Measurements from ENCODE around the gene RAB3B.

RAB3B gene

DNA sequence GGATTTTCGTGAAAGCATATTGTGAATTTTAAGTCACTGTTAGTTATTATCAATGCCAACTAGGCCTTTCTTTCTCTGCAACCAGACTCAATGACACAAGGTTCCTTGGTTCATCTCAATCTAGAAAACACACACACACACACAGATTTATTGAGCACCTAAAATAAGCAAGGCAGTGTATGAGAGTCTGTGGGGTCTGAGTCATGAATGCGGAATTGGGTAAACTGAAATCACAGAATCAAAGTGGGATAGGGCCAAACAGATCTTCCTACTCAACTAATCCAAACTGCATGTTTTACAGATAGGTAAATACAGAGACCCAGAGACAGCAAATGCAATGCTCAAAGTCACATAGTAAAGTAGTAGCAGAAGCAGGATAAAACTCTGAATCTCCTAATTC lies 63.5 kb downstream of the RAB3B start:
- no peak overlapping the region for H3K9ac ChIP-seq (ENCODE audit: insufficient read length)
- TF ChIP-seq POLR2AphosphoS5 (IDR thresholded peaks at IDR 0.05; ENCODE audit: borderline replicate concordance, low read depth, low read length) (no peak), EZH2 (IDR thresholded peaks at IDR 0.05) (no peak), FOXP2 (optimal IDR thresholded peaks at IDR 0.05; ENCODE audit: control extremely low read depth, extremely low read length, insufficient read depth) (no peak)
- no peak overlapping the region for H3K27ac ChIP-seq
- no peak overlapping the region for H3K4me3 ChIP-seq
- H3K9me3 ChIP-seq (ENCODE audit: low read depth, low read length), result no peaks in the 10 kb centered on the region
- no peaks in the 10 kb centered on the region for H3K36me3 ChIP-seq (ENCODE audit: insufficient read depth, low read length)
- DNase-seq (ENCODE audit: low read depth, low spot score), result no peak

DNA sequence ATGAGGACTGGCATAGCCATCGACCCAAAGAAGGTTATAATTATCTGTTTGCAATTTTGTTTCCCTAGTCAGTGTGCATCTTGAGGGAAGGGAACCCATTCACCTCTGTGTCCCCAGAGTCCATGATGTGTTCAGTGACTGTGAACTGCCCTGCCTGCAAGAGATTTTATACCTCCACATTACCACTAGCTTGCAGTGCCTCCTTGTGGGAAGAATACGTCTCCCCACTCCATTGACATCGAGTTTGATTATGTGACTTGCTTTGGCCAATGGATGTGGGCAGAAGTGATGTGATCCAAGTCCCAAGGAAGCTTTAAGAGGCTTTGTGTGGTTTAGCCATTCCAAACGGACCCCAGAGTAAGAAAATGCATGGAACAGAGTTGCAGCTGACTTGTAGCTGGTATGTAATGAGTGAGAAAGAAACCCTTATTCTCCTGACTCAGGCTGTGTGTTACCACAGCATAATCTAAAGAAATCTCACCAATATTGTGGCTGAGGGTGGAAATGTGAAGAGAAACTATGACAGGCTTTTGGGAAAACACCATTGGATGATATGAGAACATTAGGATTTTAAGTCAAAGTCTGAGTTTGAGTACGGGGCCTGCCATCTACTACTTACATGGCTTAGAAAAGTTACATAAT lies 64.2 kb downstream of the RAB3B start:
- no peak for DNase-seq (ENCODE audit: low read depth, low spot score)
- H3K4me3 ChIP-seq, result no peak overlapping the region
- TF ChIP-seq POLR2AphosphoS5 (IDR thresholded peaks at IDR 0.05; ENCODE audit: borderline replicate concordance, low read depth, low read length) (no peak), FOXP2 (optimal IDR thresholded peaks at IDR 0.05; ENCODE audit: control extremely low read depth, extremely low read length, insufficient read depth) (no peak), EZH2 (IDR thresholded peaks at IDR 0.05) (no peak)
- no peak overlapping the region for H3K9ac ChIP-seq (ENCODE audit: insufficient read length)
- no peaks in the 10 kb centered on the region for H3K9me3 ChIP-seq (ENCODE audit: low read depth, low read length)
- no peak overlapping the region for H3K27ac ChIP-seq
- H3K36me3 ChIP-seq (ENCODE audit: insufficient read depth, low read length), result no peaks in the 10 kb centered on the region

DNA sequence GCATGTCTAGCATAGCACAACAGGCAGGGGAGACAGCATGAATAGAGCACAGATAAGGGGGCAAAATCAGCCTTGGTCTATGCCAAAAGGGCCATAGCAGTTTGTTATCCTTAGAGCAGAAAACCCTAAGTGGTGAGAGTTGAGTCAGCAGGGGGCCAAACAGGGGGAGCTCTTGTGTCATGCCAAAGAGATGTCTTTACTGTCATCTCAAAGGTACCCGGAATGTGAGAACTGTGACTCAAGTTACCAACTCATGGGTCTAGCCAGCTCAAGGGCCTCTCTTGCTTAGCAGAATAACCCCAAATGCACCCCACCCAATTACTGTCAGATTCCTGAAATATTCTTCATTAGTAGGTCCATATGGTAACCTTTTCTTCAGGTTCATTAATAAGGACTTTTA lies 66.0 kb downstream of the RAB3B start:
- Histone ChIP-seq H3K9ac (ENCODE audit: insufficient read length) (no peak overlapping the region), H3K9me3 (ENCODE audit: low read depth, low read length) (no peaks in the 10 kb centered on the region), H3K27ac (no peak overlapping the region), H3K36me3 (ENCODE audit: insufficient read depth, low read length) (no peaks in the 10 kb centered on the region), H3K4me3 (no peak overlapping the region)
- no peak for DNase-seq (ENCODE audit: low read depth, low spot score)
- TF ChIP-seq EZH2 (IDR thresholded peaks at IDR 0.05) (no peak), POLR2AphosphoS5 (IDR thresholded peaks at IDR 0.05; ENCODE audit: borderline replicate concordance, low read depth, low read length) (no peak), FOXP2 (optimal IDR thresholded peaks at IDR 0.05; ENCODE audit: control extremely low read depth, extremely low read length, insufficient read depth) (no peak)

DNA sequence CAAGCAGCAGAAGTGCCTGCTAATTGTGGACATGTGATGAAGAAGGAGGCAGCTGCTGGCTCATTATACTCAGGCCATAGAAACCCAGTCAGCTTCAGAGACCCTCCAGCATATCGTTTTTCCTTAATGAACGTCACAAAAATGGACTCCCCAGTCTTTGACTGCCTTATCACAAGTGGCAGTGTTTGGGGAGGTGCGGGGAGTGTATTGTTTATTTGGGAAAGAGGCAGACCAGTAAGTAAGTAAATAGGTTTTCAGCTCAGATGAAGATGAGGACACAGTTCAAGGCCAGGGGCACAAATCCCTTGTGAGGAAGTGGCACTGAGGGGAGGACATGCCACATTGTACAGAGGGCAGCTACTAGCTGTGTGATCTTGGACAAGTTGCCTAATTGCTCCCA lies 68.5 kb downstream of the RAB3B start:
- TF ChIP-seq FOXP2 (optimal IDR thresholded peaks at IDR 0.05; ENCODE audit: control extremely low read depth, extremely low read length, insufficient read depth), result no peak
- no peak for TF ChIP-seq POLR2AphosphoS5 (IDR thresholded peaks at IDR 0.05; ENCODE audit: borderline replicate concordance, low read depth, low read length)
- TF ChIP-seq EZH2 (IDR thresholded peaks at IDR 0.05), result no peak
- DNase-seq (ENCODE audit: low read depth, low spot score), result no peak
- no peak overlapping the region for H3K4me3 ChIP-seq
- no peaks in the 10 kb centered on the region for H3K36me3 ChIP-seq (ENCODE audit: insufficient read depth, low read length)
- H3K9me3 ChIP-seq (ENCODE audit: low read depth, low read length), result no peaks in the 10 kb centered on the region
- H3K9ac ChIP-seq (ENCODE audit: insufficient read length), result no peak overlapping the region
- H3K27ac ChIP-seq, result no peak overlapping the region

DNA sequence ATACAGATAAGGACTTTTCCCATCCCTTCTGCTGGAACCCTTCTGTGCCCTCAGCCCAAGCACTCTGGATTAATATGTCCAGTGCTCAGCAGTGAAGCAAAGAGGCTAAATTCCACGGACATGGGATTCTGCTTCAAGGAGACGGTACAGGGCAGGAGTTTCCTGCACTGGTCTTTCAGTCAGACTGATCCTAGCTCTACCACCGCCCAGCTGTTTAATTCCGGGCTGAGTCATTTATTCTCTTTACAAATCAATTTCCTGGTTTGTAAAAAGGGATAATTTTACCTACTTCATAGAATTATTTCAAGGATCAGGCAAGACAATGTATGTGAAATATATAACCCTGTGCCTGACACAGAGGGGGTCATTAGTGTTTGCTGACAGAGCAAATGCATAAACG lies 70.4 kb downstream of the RAB3B start:
- H3K9me3 ChIP-seq (ENCODE audit: low read depth, low read length), result no peaks in the 10 kb centered on the region
- H3K4me3 ChIP-seq, result no peak overlapping the region
- H3K36me3 ChIP-seq (ENCODE audit: insufficient read depth, low read length), result no peaks in the 10 kb centered on the region
- H3K27ac ChIP-seq, result no peak overlapping the region
- no peak overlapping the region for H3K9ac ChIP-seq (ENCODE audit: insufficient read length)
- TF ChIP-seq POLR2AphosphoS5 (IDR thresholded peaks at IDR 0.05; ENCODE audit: borderline replicate concordance, low read depth, low read length), result no peak
- no peak for TF ChIP-seq EZH2 (IDR thresholded peaks at IDR 0.05)
- DNase-seq (ENCODE audit: low read depth, low spot score), result no peak

DNA sequence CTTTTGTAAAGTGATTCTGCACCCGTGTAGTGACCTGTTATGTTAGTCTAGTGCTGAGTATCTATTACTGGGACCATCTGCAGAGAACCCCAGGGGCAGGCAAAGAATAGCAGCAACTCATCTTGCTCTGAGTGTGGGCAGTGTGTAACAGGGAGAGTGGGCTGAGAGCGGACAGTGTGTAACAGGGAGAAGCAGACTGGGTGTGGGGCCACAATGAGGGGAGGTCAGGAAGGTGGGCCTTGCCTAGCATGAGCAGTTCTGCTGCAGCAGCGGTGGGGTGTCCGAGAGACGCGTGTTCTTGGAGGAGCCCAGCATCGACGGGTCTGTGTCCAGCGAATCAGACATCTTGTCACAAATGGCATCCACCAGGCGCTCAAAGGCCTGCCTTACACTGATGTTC lies 70.8 kb downstream of the RAB3B start:
- Histone ChIP-seq H3K4me3 (no peak overlapping the region), H3K9me3 (ENCODE audit: low read depth, low read length) (no peaks in the 10 kb centered on the region), H3K27ac (no peak overlapping the region), H3K9ac (ENCODE audit: insufficient read length) (no peak overlapping the region), H3K36me3 (ENCODE audit: insufficient read depth, low read length) (no peaks in the 10 kb centered on the region)
- no peak for DNase-seq (ENCODE audit: low read depth, low spot score)
- no peak for TF ChIP-seq FOXP2 (optimal IDR thresholded peaks at IDR 0.05; ENCODE audit: control extremely low read depth, extremely low read length, insufficient read depth)
- TF ChIP-seq EZH2 (IDR thresholded peaks at IDR 0.05), result no peak
- no peak for TF ChIP-seq POLR2AphosphoS5 (IDR thresholded peaks at IDR 0.05; ENCODE audit: borderline replicate concordance, low read depth, low read length)

DNA sequence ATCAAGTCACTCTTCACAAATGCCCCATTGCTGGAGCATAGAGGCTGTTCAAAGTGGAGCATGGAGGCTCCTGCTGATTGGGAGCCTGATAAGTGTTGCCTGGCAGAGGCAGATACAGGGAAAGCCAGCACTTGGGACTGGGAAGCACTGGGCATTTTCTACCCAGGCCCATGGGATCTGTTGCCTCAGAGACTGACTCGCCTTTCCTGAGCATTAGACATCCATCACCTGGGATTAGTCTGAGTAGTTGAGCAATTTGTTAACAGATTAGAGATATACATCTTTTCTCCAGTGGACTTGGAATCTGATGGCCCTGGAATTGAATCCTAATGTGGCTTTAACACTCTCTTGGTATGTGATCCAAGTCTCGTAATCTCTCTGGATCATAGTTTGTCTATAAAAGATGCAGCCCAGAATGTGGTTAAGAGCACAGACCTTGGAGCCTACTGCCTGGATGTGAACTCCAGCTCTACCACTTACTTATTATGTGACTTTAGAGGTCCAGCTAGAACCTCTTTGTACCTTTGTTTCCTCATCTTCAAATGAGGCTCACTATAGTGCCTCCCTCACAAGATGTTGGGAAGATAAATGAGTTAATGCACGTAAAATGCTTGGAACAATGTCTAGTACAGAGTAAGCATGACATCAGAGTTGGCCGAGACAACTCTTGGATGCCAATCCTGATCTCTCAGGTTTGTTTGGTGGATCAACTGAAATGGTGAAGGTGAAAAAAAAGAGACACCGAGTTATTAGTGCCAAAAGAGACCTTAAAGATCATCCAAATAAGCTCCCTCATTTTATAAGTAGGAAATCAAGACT lies 73.7 kb downstream of the RAB3B start:
- no peaks in the 10 kb centered on the region for H3K9me3 ChIP-seq (ENCODE audit: low read depth, low read length)
- no peak for TF ChIP-seq EZH2 (IDR thresholded peaks at IDR 0.05)
- TF ChIP-seq FOXP2 (optimal IDR thresholded peaks at IDR 0.05; ENCODE audit: control extremely low read depth, extremely low read length, insufficient read depth), result no peak
- no peak for TF ChIP-seq POLR2AphosphoS5 (IDR thresholded peaks at IDR 0.05; ENCODE audit: borderline replicate concordance, low read depth, low read length)
- H3K9ac ChIP-seq (ENCODE audit: insufficient read length), result no peak overlapping the region
- no peak overlapping the region for H3K27ac ChIP-seq
- H3K4me3 ChIP-seq, result no peak overlapping the region
- H3K36me3 ChIP-seq (ENCODE audit: insufficient read depth, low read length), result no peaks in the 10 kb centered on the region
- no peak for DNase-seq (ENCODE audit: low read depth, low spot score)

DNA sequence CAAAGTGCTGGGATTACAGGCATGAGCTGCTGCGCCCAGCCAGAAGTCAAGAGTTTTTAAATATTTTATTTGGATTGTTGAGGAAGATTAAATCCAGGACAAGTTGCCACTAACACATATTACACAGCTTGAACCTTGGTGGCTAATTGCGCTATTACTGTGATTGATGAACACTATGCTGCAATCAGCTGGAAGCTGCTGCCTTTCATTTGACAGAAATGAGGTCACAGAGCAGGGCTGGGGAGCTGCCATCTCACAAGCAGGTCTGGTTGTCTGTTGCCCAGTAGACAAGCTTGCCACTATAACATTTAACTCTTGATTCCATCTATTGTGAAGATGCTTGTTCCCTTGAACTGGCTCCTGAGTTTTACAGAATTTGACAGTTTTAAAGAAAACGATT lies 74.5 kb downstream of the RAB3B start:
- no peak overlapping the region for H3K9ac ChIP-seq (ENCODE audit: insufficient read length)
- TF ChIP-seq FOXP2 (optimal IDR thresholded peaks at IDR 0.05; ENCODE audit: control extremely low read depth, extremely low read length, insufficient read depth), result no peak

More for the DNA sequence above, 74.5 kb downstream of the RAB3B start:
- H3K4me3 ChIP-seq, result no peak overlapping the region
- no peak overlapping the region for H3K27ac ChIP-seq
- no peaks in the 10 kb centered on the region for H3K36me3 ChIP-seq (ENCODE audit: insufficient read depth, low read length)
- no peaks in the 10 kb centered on the region for H3K9me3 ChIP-seq (ENCODE audit: low read depth, low read length)
- DNase-seq (ENCODE audit: low read depth, low spot score), result no peak

All from SK-N-MC (cell line).